HG03571 (cell line): ENCODE measurements around the gene GOLGA8T.
"Not testable (repeated sequence)": the region's sequence is repeated elsewhere in the genome, so short reads cannot be mapped to it uniquely, and the experiment has no call there.

Experiments
- ATAC-seq: cut with Tn5 transposase; IDR thresholded peaks from one replicate; pipeline ENCODE4 v1.9.1; 2021; ENCODE audit not compliant: unreplicated experiment

The GOLGA8T gene

DNA sequence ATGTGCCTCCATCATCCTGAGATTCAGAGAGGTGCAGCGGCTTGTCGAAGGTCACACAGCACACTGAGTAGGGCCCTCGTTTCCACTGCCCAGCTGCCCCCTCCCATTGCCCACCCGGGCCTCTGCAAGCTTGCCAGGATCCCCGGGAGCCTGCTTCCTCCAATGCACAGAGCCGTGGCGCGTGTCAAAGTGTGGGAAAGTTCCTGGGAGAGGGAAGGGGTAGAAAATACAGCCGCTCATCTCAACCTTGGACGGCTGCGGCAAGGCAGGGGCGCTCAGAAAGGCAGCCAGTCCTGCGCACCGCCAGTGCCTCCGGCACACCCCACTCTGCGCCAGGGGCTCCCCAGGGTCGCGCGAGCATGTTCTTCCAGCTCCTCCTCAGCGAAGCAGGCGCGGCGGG lies 56.3 kb downstream of the GOLGA8T start:
- ATAC-seq = not testable (repeated sequence)

DNA sequence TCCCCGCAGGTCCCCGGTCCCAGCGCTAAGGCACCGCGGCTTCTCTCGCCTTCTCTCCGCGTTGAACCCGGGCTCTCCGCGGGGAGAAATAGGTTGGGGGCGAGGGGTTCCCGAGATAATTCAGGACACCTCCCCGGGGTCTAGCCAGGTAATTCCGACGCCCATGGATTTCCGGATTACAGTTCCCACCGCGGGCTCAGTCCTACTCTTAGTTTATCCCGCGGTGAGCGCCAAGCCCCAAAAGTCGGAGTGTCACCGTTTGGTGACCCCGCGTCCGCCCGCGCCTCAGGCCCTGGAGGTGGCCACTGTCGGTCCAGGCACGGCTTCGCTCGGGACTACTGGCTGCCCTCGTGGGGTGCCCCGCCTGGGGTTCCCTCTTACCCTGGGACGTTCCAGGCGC lies 56.8 kb downstream of the GOLGA8T start:
- not testable (repeated sequence) for ATAC-seq

DNA sequence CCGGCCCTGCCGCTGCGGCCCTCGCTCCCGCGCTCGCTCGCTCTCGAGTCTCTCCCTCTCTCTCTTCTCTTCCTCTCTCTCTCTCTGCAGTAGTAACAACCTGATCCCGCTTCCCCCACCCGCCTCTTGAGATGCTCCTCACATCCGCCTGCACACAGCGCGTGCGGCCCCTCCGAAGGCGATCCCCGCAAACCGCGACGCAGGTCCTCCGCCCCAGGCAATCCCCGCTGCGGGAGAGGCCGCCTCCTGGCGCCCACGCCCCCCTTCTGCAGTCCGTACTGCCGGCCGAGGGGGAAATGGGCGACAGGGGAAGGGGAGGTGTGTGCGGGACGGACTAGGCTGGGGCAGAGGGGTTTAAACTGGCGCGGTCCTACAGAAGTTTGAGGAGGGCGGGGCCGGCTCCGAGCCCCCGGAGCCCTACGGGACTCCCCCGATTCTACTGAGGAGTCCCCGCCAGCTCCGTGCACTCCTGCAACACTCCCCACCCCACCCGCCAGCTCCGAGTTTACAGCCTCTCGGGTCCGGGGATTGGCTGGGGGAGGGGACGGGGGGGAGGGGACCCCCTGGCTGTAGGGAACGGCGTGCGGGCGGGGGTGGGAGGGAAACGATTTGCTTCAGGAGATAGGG lies 57.4 kb downstream of the GOLGA8T start:
- ATAC-seq = not testable (repeated sequence)

DNA sequence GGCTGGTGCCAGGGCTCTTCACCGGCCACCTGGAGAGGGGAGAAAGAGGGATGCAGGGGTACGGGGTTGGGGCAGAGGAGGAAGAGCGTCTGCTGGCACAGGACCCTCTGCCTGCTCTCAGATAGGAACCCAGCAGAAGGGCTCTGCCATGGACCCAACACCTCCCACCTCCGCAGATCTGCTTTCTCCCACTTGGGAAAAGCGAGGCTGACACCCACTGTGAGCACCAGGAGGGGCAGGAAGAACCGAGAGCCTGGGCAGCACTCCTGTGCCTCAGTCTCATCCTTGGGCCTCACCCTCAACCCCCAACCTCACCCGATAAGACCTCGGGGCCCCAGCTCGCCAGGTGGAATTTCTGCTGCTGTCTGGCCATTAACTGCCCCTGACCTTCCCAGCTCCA lies 58.0 kb downstream of the GOLGA8T start:
- not testable (repeated sequence) for ATAC-seq
